Measurements from ENCODE around the gene RSU1. TPM values are rescaled to one million over a fixed set of nuclear protein-coding genes. Genes with fewer than 3 reads are reported as not detected.

Gene RSU1
- total RNA-seq, 1 donor from 2014 or later, result 32.3 TPM

DNA sequence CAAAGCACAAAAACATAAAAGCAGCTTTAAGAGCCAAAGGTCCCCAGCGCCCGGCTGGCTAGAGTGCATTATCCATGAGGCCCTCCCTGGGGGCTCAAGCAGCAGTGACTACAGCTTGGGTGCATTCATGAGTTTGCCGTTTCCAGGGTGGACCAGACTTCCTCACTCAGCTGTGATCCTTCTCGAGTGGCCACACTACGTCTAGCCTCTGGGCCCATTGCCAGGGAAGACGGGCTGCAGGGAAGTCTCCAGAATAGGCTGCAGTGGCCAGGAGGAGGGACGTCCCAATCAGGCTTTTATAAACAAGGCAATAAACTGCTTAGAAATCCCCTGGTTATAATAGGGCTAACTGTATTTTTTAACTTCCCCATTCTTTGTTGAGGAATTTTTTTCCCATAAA lies 206.2 kb downstream of the RSU1 start:
- no peak for DNase-seq (ENCODE audit: low read depth in 2 of 2)

DNA sequence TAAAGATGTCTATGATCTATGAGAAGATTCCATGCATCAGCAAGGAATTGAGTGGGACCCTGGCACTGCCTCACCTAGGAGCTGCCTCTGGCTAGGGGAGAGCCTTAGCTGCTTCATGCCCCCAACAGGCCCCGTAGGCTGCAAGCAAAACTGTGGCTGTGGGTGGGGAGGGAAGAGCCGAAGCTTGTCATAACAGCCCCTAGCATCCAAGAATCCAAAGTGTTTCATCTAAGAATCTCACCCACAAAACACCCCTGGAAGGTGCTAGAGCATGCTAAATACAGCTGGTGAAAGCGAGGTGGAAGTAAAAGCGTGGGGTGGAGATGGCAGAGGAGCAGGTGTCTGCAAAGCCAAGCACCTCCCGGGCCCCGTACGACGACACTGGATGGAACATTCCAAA lies 208.0 kb downstream of the RSU1 start:
- no peak for DNase-seq (ENCODE audit: low read depth in 2 of 2)

DNA sequence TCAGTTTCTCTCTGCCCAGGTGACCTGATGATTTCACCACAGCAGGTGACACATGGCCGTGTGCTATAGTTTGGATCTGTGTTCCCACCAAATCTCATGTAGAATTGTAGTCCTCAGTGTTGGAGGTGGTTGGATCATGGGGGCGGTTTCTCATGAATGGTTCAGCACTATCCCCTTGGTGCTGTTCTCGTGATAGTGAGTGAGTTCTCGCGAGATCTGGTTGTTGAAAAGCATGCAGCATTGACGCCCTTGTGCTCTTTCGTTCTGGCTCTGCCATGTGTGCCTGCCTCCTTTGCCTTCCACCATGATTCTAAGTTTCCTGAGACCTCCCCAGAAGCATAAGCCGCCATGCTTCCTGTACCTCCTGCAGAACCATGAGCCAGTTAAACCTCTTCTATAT lies 210.3 kb downstream of the RSU1 start:
- no peak for DNase-seq (ENCODE audit: low read depth in 2 of 2)

DNA sequence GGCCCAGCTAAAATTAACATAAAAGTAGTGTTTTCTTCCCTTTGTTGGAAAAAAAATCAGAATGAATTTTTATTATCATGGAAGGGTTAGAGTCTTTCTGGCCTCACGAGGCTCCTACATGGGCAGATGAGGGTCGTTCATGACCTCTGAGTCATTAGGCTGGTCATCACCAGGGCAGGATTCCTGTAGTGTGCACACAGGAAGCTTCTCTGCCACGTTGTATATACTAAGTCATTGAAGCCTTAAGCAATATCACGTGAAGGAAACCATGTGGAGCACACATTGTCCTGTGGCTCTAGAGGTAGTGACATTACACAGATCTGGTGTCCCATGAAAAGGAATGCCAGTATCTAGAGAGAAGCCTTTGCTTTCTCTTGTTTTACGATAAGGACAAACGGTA lies 210.8 kb downstream of the RSU1 start:
- peak in 1 of 2 donors; percentile 57 for DNase-seq (ENCODE audit: low read depth in 2 of 2)

DNA sequence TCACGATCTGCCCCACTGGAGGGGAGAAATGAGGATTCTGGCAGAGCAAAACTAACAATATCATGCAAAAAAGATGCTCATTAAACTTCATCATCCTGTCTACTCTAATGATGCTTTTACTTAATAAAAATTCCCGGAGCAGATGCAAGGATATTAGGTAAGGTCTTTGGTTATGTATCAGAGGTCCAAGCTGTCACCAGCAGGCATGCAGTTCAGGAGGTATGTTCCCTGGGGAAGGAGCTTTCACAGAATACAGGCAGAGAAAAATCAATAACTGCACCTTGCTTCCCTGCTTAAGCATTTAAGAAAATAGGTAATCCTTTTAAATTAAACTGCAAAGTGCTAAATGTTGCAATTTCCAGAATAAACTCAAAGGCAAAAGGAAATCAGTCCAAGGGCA lies 213.9 kb downstream of the RSU1 start:
- DNase-seq (ENCODE audit: low read depth in 2 of 2), result no peak

DNA sequence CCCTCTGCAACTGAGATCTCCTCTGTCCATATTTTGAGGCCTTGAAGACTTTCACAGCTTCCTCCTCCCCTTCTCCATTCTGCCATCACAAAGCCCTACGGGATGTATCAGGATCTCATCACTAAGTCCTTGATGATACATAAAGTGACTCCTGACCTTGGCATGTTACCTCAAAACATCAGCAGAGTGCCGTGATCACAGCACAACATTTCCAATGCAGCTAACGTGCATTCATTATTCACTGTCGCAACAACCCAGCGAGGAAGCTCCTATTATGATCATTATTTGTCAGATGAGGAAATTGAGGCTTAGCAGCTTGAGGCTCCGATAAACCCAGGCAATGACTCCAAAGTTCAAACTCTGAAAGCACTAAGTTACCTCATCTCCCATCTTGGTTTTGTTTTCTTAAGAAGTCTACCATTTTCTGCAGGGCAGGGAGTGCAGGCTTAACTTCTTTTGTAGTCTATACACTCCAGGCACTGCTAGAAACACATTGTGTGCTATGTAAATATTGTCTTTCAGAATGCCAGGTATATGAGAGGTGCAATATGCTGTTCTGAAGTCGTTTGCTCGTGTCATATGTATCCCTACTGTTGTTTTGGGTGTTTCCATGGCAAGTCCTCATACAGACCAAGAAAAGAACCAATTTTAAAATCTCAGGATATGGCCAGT lies 215.0 kb downstream of the RSU1 start:
- DNase-seq (ENCODE audit: low read depth in 2 of 2), result no peak

DNA sequence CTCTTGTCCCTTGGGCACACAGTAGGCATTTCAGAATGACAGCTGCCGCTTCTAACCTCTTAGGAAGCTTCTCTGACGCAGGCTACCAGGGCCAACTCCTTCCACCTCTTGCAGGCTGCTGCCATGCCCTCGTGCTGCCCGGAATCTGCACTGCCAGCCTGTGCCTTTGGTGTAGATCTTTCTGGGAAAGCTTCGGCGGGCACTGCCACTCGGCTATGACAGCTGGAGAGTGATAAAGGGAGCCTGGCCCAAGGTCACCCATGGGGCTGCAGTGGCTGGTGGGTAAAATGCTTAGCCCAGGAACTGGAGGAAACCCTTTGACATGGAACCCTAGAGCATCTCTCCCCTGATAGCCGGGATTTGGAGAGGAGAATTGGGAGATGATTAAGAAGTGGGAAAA lies 217.6 kb downstream of the RSU1 start:
- no peak for DNase-seq (ENCODE audit: low read depth in 2 of 2)

DNA sequence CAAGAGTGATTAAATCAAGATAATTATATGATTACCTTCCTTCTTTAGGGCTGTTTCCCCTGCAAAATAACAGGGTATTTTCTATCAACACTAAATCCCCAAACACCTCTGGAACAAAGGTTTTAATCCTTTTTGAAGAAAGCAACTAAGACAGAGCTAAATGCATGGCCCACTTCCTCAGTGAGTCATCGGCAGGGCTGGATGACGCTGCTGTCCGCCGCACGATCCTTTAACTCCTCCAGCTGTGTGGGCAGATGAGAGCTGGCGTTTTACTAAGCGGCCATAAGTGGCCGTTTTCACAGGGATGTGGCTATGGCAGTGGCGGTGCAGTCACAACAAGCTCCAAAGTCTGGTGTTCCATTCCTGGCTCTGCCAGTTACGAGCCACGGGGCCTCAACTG lies 219.6 kb downstream of the RSU1 start:
- DNase-seq (ENCODE audit: low read depth in 2 of 2), result peak in 1 of 2 donors; percentile 70

DNA sequence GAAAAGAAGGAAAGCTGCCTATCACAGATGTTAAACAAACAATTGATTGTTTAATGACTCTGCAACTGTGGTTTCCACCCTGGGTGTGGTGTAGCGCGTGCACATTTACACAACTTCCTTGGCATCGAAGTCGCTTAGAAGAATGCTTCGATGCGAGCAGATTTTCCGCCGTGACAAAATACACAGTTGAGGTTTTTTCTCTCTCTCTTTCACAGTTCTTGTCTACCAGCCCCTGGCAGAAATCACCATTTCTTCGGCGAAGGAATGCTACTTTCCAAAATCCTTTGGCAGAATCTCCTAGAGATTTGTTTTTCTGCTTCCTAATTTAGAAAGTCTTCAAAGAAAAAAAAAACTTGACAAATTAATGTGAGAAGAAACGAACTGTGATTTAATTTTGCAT lies 224.8 kb downstream of the RSU1 start:
- no peak for DNase-seq (ENCODE audit: low read depth in 2 of 2)

DNA sequence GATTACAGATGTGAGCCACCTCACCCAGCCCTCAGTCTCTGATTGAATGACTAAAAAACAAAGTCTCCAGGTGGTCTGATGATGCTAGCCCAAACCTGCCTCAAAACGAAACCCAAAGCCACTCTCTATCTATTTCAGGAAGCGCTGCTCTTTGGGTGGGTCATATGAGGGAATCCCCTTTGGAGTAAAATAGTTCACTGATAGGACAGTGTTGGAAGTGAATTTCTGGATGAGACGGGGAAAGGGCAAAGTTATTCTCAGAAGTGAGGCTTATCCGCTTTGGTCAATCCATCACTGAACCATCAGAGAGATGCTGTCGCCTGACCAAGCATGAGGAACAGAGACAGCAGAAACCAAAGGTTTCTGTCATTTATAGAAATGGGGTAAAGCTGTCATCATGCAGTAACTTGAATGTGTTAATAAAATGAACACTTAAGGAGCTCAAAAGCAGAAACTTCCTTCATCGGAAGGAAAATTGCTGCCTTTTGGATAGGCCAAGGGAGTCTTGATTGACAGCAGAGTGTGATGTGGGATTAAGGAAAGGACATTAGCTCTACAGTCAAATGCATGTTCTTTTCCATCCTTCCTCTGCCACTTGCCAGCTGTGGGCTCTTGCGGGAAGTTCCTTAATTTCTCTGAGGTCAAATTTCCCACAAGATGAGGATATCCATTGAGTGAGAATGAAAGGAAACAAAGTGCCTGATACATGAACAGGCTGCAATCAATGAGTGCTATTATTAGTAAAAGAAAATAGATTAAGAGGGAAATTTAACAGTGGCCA lies 230.7 kb downstream of the RSU1 start:
- no peak for DNase-seq (ENCODE audit: low read depth in 2 of 2)

DNA sequence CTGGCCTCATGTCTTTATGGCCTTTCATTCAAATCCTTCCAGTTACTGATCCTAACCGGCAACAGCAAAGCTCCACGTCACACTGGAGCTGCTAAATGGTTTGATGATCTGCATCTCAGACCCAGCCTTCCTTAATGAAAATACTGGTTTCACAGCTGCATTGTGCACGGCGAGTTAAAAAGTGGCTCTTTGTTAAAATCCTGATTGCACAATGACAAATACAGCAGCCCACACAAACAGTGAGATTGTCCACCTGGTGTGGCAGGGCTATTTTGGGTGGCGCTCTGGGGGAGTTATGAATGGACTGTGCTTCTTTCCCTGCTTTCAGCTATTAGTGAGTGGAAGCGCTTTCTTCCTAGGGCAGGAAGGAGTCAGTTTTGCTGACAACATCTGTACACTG lies 232.1 kb downstream of the RSU1 start:
- no peak for DNase-seq (ENCODE audit: low read depth in 2 of 2)

DNA sequence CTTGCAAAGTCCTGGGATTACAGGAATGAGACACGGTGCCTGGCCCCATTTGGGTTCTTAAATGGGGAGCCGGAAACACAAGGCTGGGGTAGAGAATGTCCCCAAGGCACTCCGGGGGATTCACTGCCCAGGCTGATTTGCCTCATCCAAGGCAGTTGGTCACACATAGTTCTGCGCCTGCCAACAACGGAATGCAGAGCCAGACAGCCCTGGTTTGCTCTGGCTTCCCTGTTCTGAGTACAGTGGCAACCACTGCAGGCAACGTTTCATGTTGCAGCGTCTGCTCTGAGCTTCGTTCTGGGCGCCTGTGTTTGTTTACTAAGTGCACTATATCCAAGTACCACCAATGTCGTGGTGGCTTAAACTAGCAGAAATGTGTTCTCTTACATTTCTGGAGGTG lies 233.8 kb downstream of the RSU1 start:
- DNase-seq (ENCODE audit: low read depth in 2 of 2), result no peak

DNA sequence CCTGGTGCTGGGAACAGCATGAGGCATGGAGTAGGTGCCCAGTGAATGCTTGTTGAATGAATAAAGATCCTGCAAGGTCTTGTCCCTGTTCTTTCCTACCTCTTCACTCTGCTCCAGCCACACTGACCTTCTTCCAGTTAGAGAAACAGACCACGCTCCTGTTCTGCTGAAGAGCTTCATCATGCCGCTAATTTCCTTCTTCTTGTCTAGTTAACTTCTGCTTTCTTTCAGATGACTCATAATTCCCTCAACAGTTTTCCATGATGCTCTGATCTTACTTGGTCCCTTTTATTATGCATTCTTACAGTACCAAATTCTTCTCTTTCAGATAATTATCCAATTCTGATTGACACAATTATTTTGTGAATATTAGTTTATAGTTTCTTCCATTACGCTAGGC lies 236.0 kb downstream of the RSU1 start:
- DNase-seq (ENCODE audit: low read depth in 2 of 2), result no peak

DNA sequence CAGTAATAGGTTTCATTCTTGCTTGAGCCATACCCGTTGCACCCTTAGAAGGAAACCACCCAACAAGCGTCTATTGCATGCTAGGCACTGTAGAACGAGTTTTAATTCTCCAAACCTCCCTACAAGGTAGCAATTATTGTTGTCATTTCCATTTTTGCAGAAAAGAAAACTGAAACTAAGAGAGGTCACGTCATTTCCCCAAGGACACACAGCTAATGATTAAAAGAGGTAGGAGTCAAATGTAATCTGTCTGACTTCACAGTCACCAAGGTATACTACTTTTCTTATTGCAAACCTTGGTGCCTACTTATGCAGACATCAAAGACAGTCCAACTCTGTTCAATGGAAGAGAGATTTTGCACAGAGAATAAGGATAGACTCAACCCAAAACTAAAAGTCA lies 246.5 kb downstream of the RSU1 start:
- DNase-seq (ENCODE audit: low read depth in 2 of 2), result no peak

DNA sequence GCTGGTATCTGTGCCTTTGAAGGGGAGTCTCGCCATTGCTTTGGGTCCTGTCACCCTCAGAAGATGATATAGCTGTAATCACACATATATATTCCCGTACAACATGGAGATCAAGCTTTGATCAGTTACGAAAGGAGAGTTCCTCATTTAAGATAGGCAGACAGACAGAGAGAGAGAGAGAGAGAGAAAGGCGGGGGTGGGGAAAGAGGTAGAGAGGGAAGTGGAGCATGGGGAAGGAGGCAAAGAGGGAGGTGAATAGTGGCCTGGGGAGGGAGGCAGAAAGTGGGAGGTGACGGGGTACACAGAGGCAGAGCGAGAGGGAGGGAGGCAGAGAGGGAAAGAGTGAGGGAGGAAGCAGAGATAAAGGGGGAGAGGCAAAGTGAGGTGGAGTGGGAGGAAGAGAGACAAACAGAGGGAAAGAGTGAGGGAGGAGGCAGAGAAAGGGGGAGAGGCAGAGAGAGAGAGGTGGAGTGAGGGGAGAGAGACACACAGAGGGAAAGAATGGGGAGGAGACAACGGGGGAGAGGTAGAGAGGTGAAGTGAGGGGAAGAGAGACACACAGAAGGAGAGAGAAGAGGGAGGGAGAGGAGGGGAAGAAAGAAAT lies 250.9 kb downstream of the RSU1 start:
- no peak for DNase-seq (ENCODE audit: low read depth in 2 of 2)

DNA sequence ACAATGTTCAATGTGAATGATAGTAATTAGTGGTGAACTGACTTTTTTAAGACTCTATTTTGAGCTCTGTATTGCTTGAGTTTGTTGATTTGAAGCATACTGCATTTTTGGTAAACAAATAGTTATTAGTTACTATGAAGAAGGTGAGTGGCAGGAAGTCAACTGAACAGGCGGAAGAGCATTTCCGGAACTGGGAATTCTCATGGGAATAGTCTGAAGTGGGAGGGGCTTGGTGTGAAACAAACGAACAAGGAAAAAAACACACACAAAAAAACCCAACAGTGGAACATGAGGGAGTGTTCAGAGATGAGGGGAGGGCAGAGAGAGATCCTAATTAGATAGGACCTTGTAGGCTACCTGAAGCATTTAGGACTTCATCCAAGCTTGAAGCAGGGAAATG lies 251.6 kb downstream of the RSU1 start:
- DNase-seq (ENCODE audit: low read depth in 2 of 2), result peak; percentile 65 to 75

DNA sequence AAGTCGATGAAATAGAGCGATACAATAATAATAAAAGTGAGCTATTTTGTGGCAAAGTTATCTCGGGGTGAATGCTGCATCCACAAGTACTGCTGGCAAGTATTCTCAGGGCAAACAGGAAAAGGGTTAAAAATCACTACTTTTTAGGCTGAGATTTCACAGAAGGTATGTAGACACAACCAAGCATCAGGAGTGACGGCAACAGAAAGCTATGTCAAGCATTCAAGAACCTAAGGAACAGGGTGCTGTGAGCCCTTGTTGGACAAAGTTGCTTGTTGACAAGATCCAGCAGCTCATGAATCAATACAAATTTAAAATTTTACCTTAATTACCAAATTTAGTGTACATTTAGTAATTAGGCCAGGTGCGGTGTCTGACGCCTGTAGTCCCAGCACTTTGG lies 254.3 kb downstream of the RSU1 start:
- DNase-seq (ENCODE audit: low read depth in 2 of 2), result no peak

DNA sequence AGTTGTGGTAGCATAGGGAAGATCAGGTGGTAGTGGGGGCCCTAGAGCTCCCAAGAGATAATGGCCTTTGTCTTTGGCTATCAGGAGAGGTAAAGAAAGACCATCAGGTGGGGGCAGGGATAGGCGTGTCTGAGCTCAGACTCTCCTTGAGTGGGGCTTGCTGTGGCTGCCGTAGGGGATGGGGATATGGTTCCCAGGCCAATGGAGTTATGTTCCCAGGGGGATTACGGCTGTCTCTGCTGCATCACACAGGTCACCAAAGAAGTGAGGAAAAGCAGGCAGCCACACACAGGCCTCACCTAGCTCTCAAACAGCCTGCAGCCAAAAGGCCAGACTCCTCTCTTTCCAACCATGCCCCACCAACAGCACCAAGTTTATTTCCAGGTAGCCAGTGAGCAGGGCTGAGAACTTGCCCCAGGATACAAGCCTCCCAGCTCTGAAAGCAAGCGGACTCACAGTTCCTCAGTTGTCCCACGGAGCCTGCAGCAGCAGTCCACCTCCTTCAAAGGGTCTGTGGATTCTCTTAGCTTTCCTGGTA lies 257.9 kb downstream of the RSU1 start:
- DNase-seq (ENCODE audit: low read depth in 2 of 2), result no peak

DNA sequence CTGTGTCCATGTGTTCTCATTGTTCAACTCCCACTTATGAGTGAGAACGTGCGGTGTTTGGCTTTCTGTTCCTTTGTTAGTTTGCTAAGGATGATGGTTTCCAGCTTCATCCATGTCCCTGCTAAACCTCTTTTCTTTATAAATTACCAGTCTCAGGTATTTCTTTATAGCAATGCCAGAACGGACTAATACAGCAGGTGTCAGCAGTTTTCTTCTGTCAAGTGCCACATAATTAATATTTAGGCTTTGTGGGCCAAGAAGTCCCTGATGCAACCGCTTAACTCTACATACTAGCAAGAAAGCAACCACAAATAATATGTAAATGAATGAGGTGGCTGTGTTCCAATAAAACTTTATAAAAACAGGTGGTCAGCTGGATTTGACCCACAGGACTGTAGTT lies 269.3 kb downstream of the RSU1 start:
- no peak for DNase-seq (ENCODE audit: low read depth in 2 of 2)

DNA sequence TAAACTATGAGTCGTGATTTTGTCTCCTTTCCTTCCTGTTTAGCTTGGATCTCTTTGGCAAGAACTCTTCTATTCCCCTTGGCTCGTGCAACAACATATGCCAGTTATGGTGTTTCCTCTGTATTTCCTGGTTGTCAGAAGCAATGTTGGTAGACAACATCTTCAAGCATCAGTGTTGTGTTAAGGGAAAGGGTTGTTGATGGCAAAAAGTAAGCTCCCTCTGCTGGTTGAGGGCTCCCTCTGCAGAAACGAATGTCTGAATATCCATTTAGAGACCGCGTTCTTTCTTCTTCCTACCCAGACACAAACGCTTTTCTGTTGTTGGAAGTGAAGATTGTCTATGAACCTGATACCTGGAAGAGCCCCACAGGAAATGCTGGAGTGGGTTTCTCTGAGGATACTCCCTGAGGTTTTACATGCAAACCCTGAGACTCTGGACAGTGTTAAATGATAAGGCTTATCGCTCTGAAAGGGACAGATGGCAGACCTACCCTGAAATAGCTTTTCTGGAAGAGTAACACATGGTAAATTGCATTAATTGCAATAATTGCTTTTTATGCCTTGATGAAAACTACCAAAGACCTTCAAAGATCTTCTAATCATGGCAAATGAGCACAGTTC lies 272.0 kb downstream of the RSU1 start:
- peak; percentile 51 to 58 for DNase-seq (ENCODE audit: low read depth in 2 of 2)

DNA sequence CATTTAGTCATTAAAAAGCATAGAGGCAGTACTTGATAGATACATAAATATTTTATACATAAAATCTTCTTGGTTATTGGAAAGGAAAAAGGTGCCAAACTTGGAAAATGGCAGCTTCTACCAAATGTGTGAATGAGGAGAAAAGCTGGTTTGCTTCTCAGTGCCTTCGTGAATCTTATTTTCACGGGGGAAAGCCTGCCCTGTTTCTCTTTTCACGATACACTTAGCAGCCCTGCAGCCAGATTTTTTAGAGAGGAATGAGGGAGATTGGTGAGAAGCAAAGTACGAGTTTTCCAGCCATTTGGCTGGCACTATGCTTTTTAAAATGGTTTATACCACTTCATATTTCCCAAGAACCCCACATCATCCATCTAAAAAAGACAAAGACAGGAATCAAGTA lies 272.6 kb downstream of the RSU1 start:
- DNase-seq (ENCODE audit: low read depth in 2 of 2), result no peak

DNA sequence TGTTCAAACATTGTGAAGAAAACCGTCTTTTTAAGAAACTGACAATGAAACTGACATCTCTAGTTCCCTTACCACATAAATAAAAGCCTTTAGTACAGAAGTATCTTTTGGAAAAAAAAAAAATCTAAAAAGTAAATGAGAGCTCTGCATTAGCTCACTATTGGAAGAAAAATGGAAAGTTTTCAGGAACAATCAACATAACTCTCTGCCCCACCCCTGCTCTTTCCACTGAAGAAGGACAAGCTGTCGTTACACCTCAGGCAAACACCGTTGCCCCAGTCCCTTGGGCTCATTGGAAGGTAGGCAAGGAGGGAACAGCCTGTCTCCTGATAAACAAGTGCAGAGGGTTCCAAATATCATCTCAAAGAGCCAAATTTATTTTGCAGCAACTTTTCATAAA lies 273.1 kb downstream of the RSU1 start:
- no peak for DNase-seq (ENCODE audit: low read depth in 2 of 2)

Data from lung microvascular endothelial cell (primary cell).